Right lobe of liver (tissue), 4 donors: ENCODE data around the gene VAV2.

Experiments used
- CTCF ChIP-seq, 4 donors: fragments of 200-600 bp in 3 of 4; fragments of 450-650 bp in 1 of 4; IDR thresholded peaks; one replicate each; pipeline versions ENCODE4 v1.5.1 to v1.8.0; 2016 to 2022; ENCODE audit warnings: antibody characterized with exemption in 4 of 4, mild to moderate bottlenecking in 2 of 4
- POLR2A ChIP-seq: fragments of 450-650 bp; IDR thresholded peaks from one replicate; pipeline ENCODE4 v1.6.1; 2017; ENCODE audit warnings: antibody characterized with exemption, mild to moderate bottlenecking
- donor health status: DM: no; HTN: no; CAD: no.
- donor health status: DM: no; HTN: no; CAD: no.
- donor health status: DM: no; HTN: yes; CAD: no.

DNA sequence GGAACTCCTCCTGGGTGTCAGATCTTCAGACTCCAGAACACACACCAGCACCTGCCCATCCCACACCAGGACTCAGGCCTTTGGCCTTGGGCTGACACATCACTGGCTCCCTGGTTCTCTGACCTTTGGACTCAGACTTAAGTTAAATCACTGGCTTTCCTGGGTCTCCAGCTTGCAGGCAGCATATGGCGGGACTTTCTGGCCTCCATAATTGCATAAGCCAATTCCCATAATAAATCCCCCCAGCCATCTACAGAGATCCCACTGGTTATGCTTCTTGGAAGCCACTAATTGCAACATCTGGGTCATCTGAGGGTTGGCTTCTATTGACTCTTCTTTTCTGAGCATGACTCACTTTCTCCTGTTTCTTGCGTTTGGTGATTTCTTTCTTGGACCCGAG, 173.7 kb downstream of the VAV2 start:
- no peak for TF ChIP-seq CTCF (IDR thresholded peaks at IDR 0.05)
- no peak for TF ChIP-seq POLR2A
